IMR-90 (cell line): Measurements from ENCODE around the gene CRB1.

Experiments
- BHLHE40 ChIP-seq: fragments of 150-350 bp; IDR thresholded peaks from 2 replicates; pipeline ENCODE4 v1.6.1; 2016; ENCODE audit warnings: mild to moderate bottlenecking, low read depth, low read length
- CEBPB ChIP-seq: IDR thresholded peaks from 2 replicates; pipeline ENCODE4 v1.6.1; 2012; ENCODE audit warnings: low read depth, low read length, improper control_type of control experiment
- CTCF ChIP-seq: conservative IDR thresholded peaks from 2 replicates; pipeline ENCODE4 v1.5.1; 2012; ENCODE audit warnings: mild to moderate bottlenecking, low read depth, low read length, improper control_type of control experiment
- FOS ChIP-seq: fragments of 150-350 bp; IDR thresholded peaks from 2 replicates; pipeline ENCODE4 v1.6.1; 2016; ENCODE audit warnings: low read depth, low read length
- MAFK ChIP-seq: IDR thresholded peaks from 2 replicates; pipeline ENCODE4 v1.6.1; 2012; ENCODE audit warnings: low read depth, low read length, improper control_type of control experiment
- MAZ ChIP-seq: IDR thresholded peaks from 2 replicates; pipeline ENCODE4 v1.6.1; 2012; ENCODE audit warnings: low read depth, mild to moderate bottlenecking, low read length, improper control_type of control experiment, moderate library complexity, borderline replicate concordance
- MXI1 ChIP-seq: IDR thresholded peaks from 2 replicates; pipeline ENCODE4 v1.6.1; 2012; ENCODE audit warnings: low read depth, mild to moderate bottlenecking, low read length, moderate library complexity, borderline replicate concordance
- NFE2L2 ChIP-seq: fragments of 150-350 bp; IDR thresholded peaks from 2 replicates; pipeline ENCODE4 v1.6.1; 2016; ENCODE audit warnings: low read depth, mild to moderate bottlenecking, low read length
- POLR2A ChIP-seq: IDR thresholded peaks from 2 replicates; pipeline ENCODE4 v1.6.1; 2012; ENCODE audit warnings: mild to moderate bottlenecking, low read depth, low read length
- RAD21 ChIP-seq: IDR thresholded peaks from 2 replicates; pipeline ENCODE4 v1.6.1; 2012; ENCODE audit warnings: low read length, improper control_type of control experiment
- RCOR1 ChIP-seq: IDR thresholded peaks from 2 replicates; pipeline ENCODE4 v1.6.1; 2012; ENCODE audit warnings: mild to moderate bottlenecking, low read length, improper control_type of control experiment; ENCODE audit not compliant: insufficient replicate concordance
- SMC3 ChIP-seq: fragments of 150-350 bp; IDR thresholded peaks from 2 replicates; pipeline ENCODE4 v1.6.1; 2016; ENCODE audit warnings: low read depth, mild to moderate bottlenecking, antibody characterized with exemption, low read length, moderate library complexity
- USF2 ChIP-seq: fragments of 150-350 bp; IDR thresholded peaks from 2 replicates; pipeline ENCODE4 v1.6.1; 2017; ENCODE audit warnings: mild to moderate bottlenecking, antibody characterized with exemption, low read length, low read depth
- TF ChIP-seq, protein P1 (sequence below): fragments of 150-350 bp; IDR thresholded peaks from 2 replicates; pipeline ENCODE4 v1.6.1; 2016; ENCODE audit warnings: low read depth, mild to moderate bottlenecking, low read length, moderate library complexity, borderline replicate concordance

- TF ChIP-seq CTCF (no peak), CEBPB (no peak), POLR2A (no peak), SMC3 (no peak), BHLHE40 (no peak), FOS (no peak), USF2 (no peak), MAFK (no peak), MXI1 (no peak), NFE2L2 (no peak), RCOR1 (no peak), RAD21 (no peak), MAZ (no peak)
- TF ChIP-seq, protein P1, sequence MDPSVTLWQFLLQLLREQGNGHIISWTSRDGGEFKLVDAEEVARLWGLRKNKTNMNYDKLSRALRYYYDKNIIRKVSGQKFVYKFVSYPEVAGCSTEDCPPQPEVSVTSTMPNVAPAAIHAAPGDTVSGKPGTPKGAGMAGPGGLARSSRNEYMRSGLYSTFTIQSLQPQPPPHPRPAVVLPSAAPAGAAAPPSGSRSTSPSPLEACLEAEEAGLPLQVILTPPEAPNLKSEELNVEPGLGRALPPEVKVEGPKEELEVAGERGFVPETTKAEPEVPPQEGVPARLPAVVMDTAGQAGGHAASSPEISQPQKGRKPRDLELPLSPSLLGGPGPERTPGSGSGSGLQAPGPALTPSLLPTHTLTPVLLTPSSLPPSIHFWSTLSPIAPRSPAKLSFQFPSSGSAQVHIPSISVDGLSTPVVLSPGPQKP: no peak
Measured at GRCh38 chr1:197302775-197303174, 34.7 kb downstream of the CRB1 start.
